Stomach (tissue), 4 donors: ENCODE measurements around the gene CST9L.

Experiments
- CTCF ChIP-seq, 7 experiments: fragments of 450-650 bp in 4 of 7; fragments of 200-600 bp in 3 of 7; sonication (generic) in 3 of 7; IDR thresholded peaks; one replicate each; pipeline ENCODE4 v1.5.1; 2016 to 2019; ENCODE audit warnings: antibody characterized with exemption in 7 of 7, control low read depth in 2 of 7, mild to moderate bottlenecking in 1 of 7
- POLR2A ChIP-seq, 4 donors: fragments of 450-650 bp; IDR thresholded peaks; one replicate each; pipeline ENCODE4 v1.6.1; 2016; ENCODE audit warnings: antibody characterized with exemption in 4 of 4, control low read depth in 2 of 4, mild to moderate bottlenecking in 1 of 4, moderate library complexity in 1 of 4
- POLR2AphosphoS5 ChIP-seq, 3 donors: sonication (generic); formaldehyde crosslinking; IDR thresholded peaks; one replicate each; pipeline ENCODE4 v1.6.1; 2016; ENCODE audit warnings: antibody characterized with exemption in 3 of 3

DNA sequence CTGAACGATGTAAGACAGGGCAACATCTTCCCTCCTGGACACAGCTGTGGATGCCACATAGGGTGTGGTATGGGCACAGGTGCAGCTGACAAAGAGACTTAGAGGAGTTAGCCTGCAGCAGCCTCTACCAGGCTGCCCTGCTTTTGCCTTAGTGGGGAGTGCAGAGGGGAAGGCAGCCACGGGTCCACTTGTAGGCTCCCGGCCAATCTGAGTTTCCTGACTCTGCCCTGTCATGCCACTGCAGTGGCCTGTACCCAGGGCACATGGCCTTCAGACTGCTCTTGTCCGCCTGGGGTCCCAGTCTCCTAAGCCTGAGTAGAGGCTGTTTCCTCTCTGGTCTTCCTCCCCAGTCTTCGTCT lies 17.1 kb upstream of the CST9L start:
- TF ChIP-seq CTCF (IDR thresholded peaks at IDR 0.05), result no peak
- TF ChIP-seq POLR2A (IDR thresholded peaks at IDR 0.05), result no peak
- no peak for TF ChIP-seq POLR2AphosphoS5 (IDR thresholded peaks at IDR 0.05)
